SK-N-SH treated with all-trans-retinoic acid at 6 μM for 48 hours (cell line): ENCODE results near the gene GPRIN2.

Experiments used
- ATAC-seq: fragments of 200-7000 bp; cut with Tn5 transposase; 3 replicates; pipeline ENCODE4 v1.9.1; 2020; ENCODE audit warnings: mild to moderate bottlenecking, moderate library complexity
- ARNTL ChIP-seq: fragments of 450-650 bp; formaldehyde crosslinking; IDR thresholded peaks from 2 replicates; pipeline ENCODE4 v1.5.0; 2020; ENCODE audit warnings: low read depth, mild to moderate bottlenecking, moderate library complexity, borderline replicate concordance
- BACH2 ChIP-seq: fragments of 250-450 bp; sonication (Bioruptor Pico); IDR thresholded peaks from 2 replicates; pipeline ENCODE4 v1.9.0; 2021; ENCODE audit warnings: mild to moderate bottlenecking, borderline replicate concordance
- CSDC2 ChIP-seq: fragments of 250-450 bp; sonication (Bioruptor Pico); IDR thresholded peaks from 2 replicates; pipeline ENCODE4 v1.5.0; 2020; ENCODE audit warnings: mild to moderate bottlenecking, moderate library complexity
- ESRRG ChIP-seq: fragments of 250-450 bp; sonication (Bioruptor Pico); IDR thresholded peaks from 2 replicates; pipeline ENCODE4 v1.6.1; 2021; ENCODE audit warnings: mild to moderate bottlenecking
- GLIS3 ChIP-seq: fragments of 250-450 bp; sonication (Bioruptor Pico); IDR thresholded peaks from 2 replicates; pipeline ENCODE4 v1.5.0; 2020; ENCODE audit warnings: mild to moderate bottlenecking, moderate library complexity
- ISL1 ChIP-seq: fragments of 250-450 bp; sonication (Bioruptor Pico); IDR thresholded peaks from 2 replicates; pipeline ENCODE4 v2.1.2; 2022; ENCODE audit warnings: mild to moderate bottlenecking, moderate library complexity
- OSR1 ChIP-seq: fragments of 250-450 bp; sonication (Bioruptor Pico); IDR thresholded peaks from 2 replicates; pipeline ENCODE4 v1.8.0; 2022; ENCODE audit warnings: moderate library complexity, mild to moderate bottlenecking, inconsistent platforms
- PPARA ChIP-seq: fragments of 250-450 bp; sonication (Bioruptor Pico); IDR thresholded peaks from 2 replicates; pipeline ENCODE4 v1.5.0; 2020; ENCODE audit warnings: mild to moderate bottlenecking, borderline replicate concordance
- RARB ChIP-seq: fragments of 250-450 bp; sonication (Bioruptor Pico); IDR thresholded peaks from 2 replicates; pipeline ENCODE4 v1.8.0; 2021; ENCODE audit warnings: mild to moderate bottlenecking, moderate library complexity
- SNAI2 ChIP-seq: fragments of 250-450 bp; sonication (Bioruptor Pico); IDR thresholded peaks from 2 replicates; pipeline ENCODE4 v1.5.0; 2020; ENCODE audit warnings: mild to moderate bottlenecking, moderate library complexity
- TCF4 ChIP-seq: fragments of 250-450 bp; sonication (Bioruptor Pico); IDR thresholded peaks from 2 replicates; pipeline ENCODE4 v1.8.0; 2021; ENCODE audit warnings: mild to moderate bottlenecking, moderate library complexity, borderline replicate concordance
- TOX ChIP-seq: fragments of 250-450 bp; sonication (Bioruptor Pico); IDR thresholded peaks from 2 replicates; pipeline ENCODE4 v1.8.0; 2021; ENCODE audit warnings: mild to moderate bottlenecking, moderate library complexity, borderline replicate concordance
- ZC3H10 ChIP-seq: fragments of 250-450 bp; sonication (Bioruptor Pico); IDR thresholded peaks from 2 replicates; pipeline ENCODE4 v1.5.1; 2021; ENCODE audit warnings: mild to moderate bottlenecking, moderate library complexity
- ZFP3 ChIP-seq: fragments of 250-450 bp; sonication (Bioruptor Pico); IDR thresholded peaks from 2 replicates; pipeline ENCODE4 v1.5.0; 2020; ENCODE audit warnings: mild to moderate bottlenecking, moderate library complexity
- ZFP30 ChIP-seq: fragments of 450-650 bp; formaldehyde crosslinking; IDR thresholded peaks from 2 replicates; pipeline ENCODE4 v1.5.0; 2022; ENCODE audit warnings: mild to moderate bottlenecking, moderate library complexity
- ZNF565 ChIP-seq: fragments of 450-650 bp; formaldehyde crosslinking; conservative IDR thresholded peaks from 2 replicates; pipeline ENCODE4 v1.5.0; 2020; ENCODE audit warnings: low read depth, mild to moderate bottlenecking, moderate library complexity
- ZNF70 ChIP-seq: fragments of 450-650 bp; formaldehyde crosslinking; IDR thresholded peaks from 2 replicates; pipeline ENCODE4 v1.5.0; 2020; ENCODE audit warnings: mild to moderate bottlenecking, moderate library complexity
- TF ChIP-seq, protein P1 (sequence below): fragments of 250-450 bp; sonication (Bioruptor Pico); IDR thresholded peaks from 2 replicates; pipeline ENCODE4 v1.5.1; 2020; ENCODE audit warnings: low read depth, mild to moderate bottlenecking, moderate library complexity
- TF ChIP-seq, protein P2 (sequence below): fragments of 250-450 bp; sonication (Bioruptor Pico); IDR thresholded peaks from 2 replicates; pipeline ENCODE4 v1.8.0; 2021; ENCODE audit warnings: low read depth, mild to moderate bottlenecking, moderate library complexity, borderline replicate concordance
- TF ChIP-seq, protein P3 (sequence below): fragments of 250-450 bp; sonication (Bioruptor Pico); IDR thresholded peaks from 2 replicates; pipeline ENCODE4 v1.5.1; 2021; ENCODE audit warnings: mild to moderate bottlenecking, moderate library complexity
- TF ChIP-seq, protein P4 (sequence below): fragments of 250-450 bp; sonication (Bioruptor Pico); IDR thresholded peaks from 2 replicates; pipeline ENCODE4 v1.5.0; 2020; ENCODE audit warnings: mild to moderate bottlenecking, moderate library complexity
- TF ChIP-seq, protein P5 (sequence below): fragments of 250-450 bp; sonication (Bioruptor Pico); IDR thresholded peaks from 2 replicates; pipeline ENCODE4 v1.8.0; 2020; ENCODE audit warnings: mild to moderate bottlenecking, moderate library complexity, borderline replicate concordance

GPRIN2 gene

DNA sequence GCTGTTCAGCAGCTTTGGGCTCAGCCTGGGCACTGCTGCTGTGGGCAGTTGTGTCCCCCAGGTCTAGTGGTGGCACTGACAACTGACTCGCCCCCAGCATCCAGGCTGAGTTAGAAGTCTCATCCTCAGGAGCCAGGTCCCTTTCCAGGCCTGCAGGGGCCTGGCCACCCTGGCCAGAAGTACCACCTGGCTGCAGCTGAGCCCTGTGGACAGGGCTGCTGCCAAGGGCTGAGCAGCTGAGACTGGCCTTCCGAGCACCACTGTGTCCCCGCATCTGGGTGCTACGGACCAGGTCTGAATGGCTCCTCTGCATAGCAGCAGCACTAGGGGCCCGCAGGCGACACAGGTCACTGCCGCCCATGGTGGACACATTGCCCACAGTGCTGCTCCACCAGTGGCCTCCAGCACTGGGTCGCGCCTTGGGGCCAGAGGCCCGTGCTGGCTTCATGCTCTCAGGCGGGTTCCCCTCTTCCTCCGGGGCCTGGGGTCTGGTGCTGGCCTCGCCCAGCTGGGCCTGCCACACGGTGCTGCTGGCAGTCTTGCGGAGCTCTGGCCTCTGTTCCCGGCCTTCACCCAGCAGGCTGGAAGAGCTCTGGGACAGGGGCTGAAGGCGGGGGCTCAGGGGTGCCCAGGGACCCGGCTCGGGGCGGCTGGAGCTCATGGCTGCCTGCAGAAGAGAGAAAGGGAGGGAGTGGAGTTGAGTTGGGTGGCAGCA, 6.2 kb downstream of the GPRIN2 start:
- TF ChIP-seq, protein P1, sequence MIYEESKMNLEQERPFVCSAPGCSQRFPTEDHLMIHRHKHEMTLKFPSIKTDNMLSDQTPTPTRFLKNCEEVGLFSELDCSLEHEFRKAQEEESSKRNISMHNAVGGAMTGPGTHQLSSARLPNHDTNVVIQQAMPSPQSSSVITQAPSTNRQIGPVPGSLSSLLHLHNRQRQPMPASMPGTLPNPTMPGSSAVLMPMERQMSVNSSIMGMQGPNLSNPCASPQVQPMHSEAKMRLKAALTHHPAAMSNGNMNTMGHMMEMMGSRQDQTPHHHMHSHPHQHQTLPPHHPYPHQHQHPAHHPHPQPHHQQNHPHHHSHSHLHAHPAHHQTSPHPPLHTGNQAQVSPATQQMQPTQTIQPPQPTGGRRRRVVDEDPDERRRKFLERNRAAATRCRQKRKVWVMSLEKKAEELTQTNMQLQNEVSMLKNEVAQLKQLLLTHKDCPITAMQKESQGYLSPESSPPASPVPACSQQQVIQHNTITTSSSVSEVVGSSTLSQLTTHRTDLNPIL = no peak
- TF ChIP-seq, protein P2, sequence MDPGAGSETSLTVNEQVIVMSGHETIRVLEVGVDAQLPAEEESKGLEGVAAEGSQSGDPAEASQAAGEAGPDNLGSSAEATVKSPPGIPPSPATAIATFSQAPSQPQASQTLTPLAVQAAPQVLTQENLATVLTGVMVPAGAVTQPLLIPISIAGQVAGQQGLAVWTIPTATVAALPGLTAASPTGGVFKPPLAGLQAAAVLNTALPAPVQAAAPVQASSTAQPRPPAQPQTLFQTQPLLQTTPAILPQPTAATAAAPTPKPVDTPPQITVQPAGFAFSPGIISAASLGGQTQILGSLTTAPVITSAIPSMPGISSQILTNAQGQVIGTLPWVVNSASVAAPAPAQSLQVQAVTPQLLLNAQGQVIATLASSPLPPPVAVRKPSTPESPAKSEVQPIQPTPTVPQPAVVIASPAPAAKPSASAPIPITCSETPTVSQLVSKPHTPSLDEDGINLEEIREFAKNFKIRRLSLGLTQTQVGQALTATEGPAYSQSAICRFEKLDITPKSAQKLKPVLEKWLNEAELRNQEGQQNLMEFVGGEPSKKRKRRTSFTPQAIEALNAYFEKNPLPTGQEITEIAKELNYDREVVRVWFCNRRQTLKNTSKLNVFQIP (CRISPR knock-in tag) = no peak
- TF ChIP-seq, protein P3, sequence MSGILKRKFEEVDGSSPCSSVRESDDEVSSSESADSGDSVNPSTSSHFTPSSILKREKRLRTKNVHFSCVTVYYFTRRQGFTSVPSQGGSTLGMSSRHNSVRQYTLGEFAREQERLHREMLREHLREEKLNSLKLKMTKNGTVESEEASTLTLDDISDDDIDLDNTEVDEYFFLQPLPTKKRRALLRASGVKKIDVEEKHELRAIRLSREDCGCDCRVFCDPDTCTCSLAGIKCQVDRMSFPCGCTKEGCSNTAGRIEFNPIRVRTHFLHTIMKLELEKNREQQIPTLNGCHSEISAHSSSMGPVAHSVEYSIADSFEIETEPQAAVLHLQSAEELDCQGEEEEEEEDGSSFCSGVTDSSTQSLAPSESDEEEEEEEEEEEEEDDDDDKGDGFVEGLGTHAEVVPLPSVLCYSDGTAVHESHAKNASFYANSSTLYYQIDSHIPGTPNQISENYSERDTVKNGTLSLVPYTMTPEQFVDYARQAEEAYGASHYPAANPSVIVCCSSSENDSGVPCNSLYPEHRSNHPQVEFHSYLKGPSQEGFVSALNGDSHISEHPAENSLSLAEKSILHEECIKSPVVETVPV (CRISPR knock-in tag) = no peak
- TF ChIP-seq SNAI2 (CRISPR knock-in tag) = no peak
- TF ChIP-seq RARB (CRISPR knock-in tag) = no peak
- no peak for TF ChIP-seq ARNTL (CRISPR knock-in tag)
- TF ChIP-seq GLIS3 (CRISPR knock-in tag) = no peak
- no peak for TF ChIP-seq ZNF70 (CRISPR knock-in tag)
- no peak for TF ChIP-seq ISL1 (CRISPR knock-in tag)
- no peak for TF ChIP-seq ZFP30 (CRISPR knock-in tag)
- TF ChIP-seq PPARA (CRISPR knock-in tag) = no peak
- TF ChIP-seq, protein P4, sequence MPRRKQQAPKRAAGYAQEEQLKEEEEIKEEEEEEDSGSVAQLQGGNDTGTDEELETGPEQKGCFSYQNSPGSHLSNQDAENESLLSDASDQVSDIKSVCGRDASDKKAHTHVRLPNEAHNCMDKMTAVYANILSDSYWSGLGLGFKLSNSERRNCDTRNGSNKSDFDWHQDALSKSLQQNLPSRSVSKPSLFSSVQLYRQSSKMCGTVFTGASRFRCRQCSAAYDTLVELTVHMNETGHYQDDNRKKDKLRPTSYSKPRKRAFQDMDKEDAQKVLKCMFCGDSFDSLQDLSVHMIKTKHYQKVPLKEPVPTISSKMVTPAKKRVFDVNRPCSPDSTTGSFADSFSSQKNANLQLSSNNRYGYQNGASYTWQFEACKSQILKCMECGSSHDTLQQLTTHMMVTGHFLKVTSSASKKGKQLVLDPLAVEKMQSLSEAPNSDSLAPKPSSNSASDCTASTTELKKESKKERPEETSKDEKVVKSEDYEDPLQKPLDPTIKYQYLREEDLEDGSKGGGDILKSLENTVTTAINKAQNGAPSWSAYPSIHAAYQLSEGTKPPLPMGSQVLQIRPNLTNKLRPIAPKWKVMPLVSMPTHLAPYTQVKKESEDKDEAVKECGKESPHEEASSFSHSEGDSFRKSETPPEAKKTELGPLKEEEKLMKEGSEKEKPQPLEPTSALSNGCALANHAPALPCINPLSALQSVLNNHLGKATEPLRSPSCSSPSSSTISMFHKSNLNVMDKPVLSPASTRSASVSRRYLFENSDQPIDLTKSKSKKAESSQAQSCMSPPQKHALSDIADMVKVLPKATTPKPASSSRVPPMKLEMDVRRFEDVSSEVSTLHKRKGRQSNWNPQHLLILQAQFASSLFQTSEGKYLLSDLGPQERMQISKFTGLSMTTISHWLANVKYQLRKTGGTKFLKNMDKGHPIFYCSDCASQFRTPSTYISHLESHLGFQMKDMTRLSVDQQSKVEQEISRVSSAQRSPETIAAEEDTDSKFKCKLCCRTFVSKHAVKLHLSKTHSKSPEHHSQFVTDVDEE (CRISPR knock-in tag) = no peak
- TF ChIP-seq OSR1 = no peak
- TF ChIP-seq ZFP3 (CRISPR knock-in tag) = no peak
- no peak for TF ChIP-seq ESRRG (CRISPR knock-in tag)
- no peak for TF ChIP-seq TOX (CRISPR knock-in tag)
- TF ChIP-seq ZNF565 (CRISPR knock-in tag) = no peak
- TF ChIP-seq, protein P5, sequence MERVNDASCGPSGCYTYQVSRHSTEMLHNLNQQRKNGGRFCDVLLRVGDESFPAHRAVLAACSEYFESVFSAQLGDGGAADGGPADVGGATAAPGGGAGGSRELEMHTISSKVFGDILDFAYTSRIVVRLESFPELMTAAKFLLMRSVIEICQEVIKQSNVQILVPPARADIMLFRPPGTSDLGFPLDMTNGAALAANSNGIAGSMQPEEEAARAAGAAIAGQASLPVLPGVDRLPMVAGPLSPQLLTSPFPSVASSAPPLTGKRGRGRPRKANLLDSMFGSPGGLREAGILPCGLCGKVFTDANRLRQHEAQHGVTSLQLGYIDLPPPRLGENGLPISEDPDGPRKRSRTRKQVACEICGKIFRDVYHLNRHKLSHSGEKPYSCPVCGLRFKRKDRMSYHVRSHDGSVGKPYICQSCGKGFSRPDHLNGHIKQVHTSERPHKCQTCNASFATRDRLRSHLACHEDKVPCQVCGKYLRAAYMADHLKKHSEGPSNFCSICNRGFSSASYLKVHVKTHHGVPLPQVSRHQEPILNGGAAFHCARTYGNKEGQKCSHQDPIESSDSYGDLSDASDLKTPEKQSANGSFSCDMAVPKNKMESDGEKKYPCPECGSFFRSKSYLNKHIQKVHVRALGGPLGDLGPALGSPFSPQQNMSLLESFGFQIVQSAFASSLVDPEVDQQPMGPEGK (CRISPR knock-in tag) = no peak
- no peak for TF ChIP-seq TCF4 (CRISPR knock-in tag)
- TF ChIP-seq, all 23 proteins: peak for 0
- no peak for ATAC-seq

DNA sequence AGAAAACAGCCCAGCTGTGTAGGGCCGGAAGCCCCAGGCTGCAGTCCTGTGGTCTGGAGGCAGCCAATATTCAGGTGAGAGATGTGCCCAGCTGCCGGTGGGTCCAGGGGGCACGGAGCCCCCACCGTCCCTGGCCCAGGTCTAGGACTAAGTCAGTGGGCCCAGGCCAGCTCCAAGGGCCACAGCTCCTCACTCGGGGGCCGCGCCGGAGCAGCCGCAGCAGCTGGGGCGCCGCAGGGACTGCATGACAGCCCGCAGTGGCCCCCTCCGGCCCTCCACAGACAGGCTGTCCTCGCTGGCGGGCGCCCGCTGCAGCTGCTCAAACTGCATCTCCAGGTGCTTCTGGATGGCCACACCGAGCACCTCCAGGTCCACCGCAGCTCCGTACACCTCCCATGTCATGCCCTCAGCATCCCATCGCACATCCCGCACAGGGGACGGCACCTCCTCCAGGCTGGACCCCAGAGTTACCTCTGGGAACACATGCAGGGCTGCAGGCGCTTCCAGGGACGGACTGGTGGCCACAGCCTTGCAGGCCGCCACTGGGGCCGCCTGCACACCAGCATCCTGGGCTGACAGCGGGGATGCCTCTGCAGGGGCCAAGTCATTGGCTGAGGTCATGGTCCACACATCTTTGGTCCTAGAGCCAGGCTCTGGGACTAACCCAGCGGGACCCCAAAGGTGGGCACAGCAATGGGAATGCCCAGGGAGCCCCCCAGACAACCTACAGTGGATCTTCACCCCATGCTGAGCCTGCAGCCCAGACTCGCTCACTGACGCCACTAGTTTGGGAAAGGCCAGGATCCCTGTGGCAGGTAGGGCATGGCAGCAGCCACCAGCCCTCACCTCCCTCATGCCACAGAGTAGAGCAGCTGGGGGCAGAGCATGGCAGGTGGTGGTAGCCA, 7.0 kb downstream of the GPRIN2 start:
- TF ChIP-seq BACH2 (CRISPR knock-in tag) (no peak), ARNTL (CRISPR knock-in tag) (no peak), ESRRG (CRISPR knock-in tag) (no peak), ISL1 (CRISPR knock-in tag) (no peak), PPARA (CRISPR knock-in tag) (no peak), ZC3H10 (no peak), ZFP30 (CRISPR knock-in tag) (no peak), SNAI2 (CRISPR knock-in tag) (no peak), CSDC2 (CRISPR knock-in tag) (no peak)
- TF ChIP-seq, protein P4 (CRISPR knock-in tag) = no peak
- ATAC-seq = no peak
